ENCODE data around the gene CORIN. TPM values are rescaled to one million over a fixed set of nuclear protein-coding genes. Genes with fewer than 3 reads are reported as not detected.

Gene CORIN
- total and polyA plus RNA-seq, 2 of the 4 experiments (the other 2 are of a cell fraction), result 20.3 to 24.7 TPM

GRCh38 chr4:47642191-47642830, 195.6 kb downstream of the CORIN start:
- dilution Hi-C loops (cut with HindIII; ENCODE audit: low sequenced_read_pairs, unreplicated experiment), result no loop called here

More at GRCh38 chr4:47642191-47642830, 195.6 kb downstream of the CORIN start:
- Histone ChIP-seq H3K56ac (ENCODE audit: extremely low read depth, insufficient read depth, low read length) (no peak overlapping the region), H3K79me1 (ENCODE audit: low read depth in 1 of 2, low read length in 2 of 2) (no peaks in the 10 kb centered on the region), H3K23ac (ENCODE audit: low read depth, low read length) (no peak overlapping the region), H3K36me3 (ENCODE audit: control insufficient read depth, insufficient read depth, low read length) (no peaks in the 10 kb centered on the region), H3K27me3 (ENCODE audit: control insufficient read depth, insufficient read depth, low read length) (no peaks in the 10 kb centered on the region), H2AK9ac (replicated peaks; ENCODE audit: low read depth, low read length, poor library complexity) (no peak overlapping the region), H3K4ac (ENCODE audit: low read depth, low read length) (no peak overlapping the region), H2AFZ (replicated peaks; ENCODE audit: low read length, poor library complexity) (no peak overlapping the region), H3K9ac (ENCODE audit: low read depth, low read length) (no peak overlapping the region), H2BK20ac (ENCODE audit: low read depth, low read length) (no peak overlapping the region), H2AK5ac (ENCODE audit: low read depth, low read length) (no peak overlapping the region), H3K14ac (replicated peaks; ENCODE audit: low read depth, low read length) (no peak overlapping the region), H4K5ac (ENCODE audit: low read depth, low read length) (no peak overlapping the region), H3K4me3 (ENCODE audit: insufficient read depth, low read depth, low read length) (no peak overlapping the region), H3K4me1 (ENCODE audit: control insufficient read depth, insufficient read depth, low read length) (peaks cover 2% of the 10 kb centered on the region; the same call in 1 of the 2 replicates), H3K9me1 (ENCODE audit: insufficient read depth, low read length) (no peaks in the 10 kb centered on the region), H4K20me1 (ENCODE audit: insufficient read depth, low read length) (no peaks in the 10 kb centered on the region), H2BK120ac (ENCODE audit: low read depth, low read length) (no peak overlapping the region), H4K8ac (ENCODE audit: low read depth in 2 of 2, low read length in 2 of 2) (no peak overlapping the region), H3K18ac (ENCODE audit: low read depth, low read length) (no peak overlapping the region), H2BK5ac (ENCODE audit: low read depth, low read length, poor library complexity, severe bottlenecking) (no peak overlapping the region), H3K27ac (ENCODE audit: insufficient read depth, low read length) (no peak overlapping the region), H4K91ac (ENCODE audit: insufficient read depth, low read depth, low read length) (no peak overlapping the region), H3K9me3 (ENCODE audit: control insufficient read depth, insufficient read depth, low read length) (no peaks in the 10 kb centered on the region), H3K4me2 (ENCODE audit: low read depth, low read length) (no peak overlapping the region), H2BK15ac (ENCODE audit: low read depth, low read length) (no peak overlapping the region)
- in situ Hi-C loops (cut with MboI; ENCODE audit: low sequenced_read_pairs) (no loop called here), intact Hi-C loops (cut with micrococcal nuclease) (no loop called here)
- DNase-seq (no peak), ATAC-seq (ENCODE audit: low read depth) (no peak)
- ChIA-PET POLR2A (ENCODE audit: unreplicated experiment) (no interaction called here), CTCF (no interaction called here)
- no TSS peak for BruUV-seq (replicated peaks)
- no CpG with 5 or more reads among the region's 6 CpGs for WGBS, 2 experiments (ENCODE audit: extremely low coverage in 2 of 2, insufficient read length in 1 of 2)
- TF ChIP-seq RAD21 (IDR thresholded peaks at IDR 0.05; ENCODE audit: low read length) (no peak), SMC3 (IDR thresholded peaks at IDR 0.05; ENCODE audit: low read depth, low read length) (no peak), POLR2A (IDR thresholded peaks at IDR 0.05; ENCODE audit: low read depth, low read length) (no peak), ELK1 (IDR thresholded peaks at IDR 0.05; ENCODE audit: borderline replicate concordance, low read depth, low read length) (no peak), RCOR1 (IDR thresholded peaks at IDR 0.05; ENCODE audit: insufficient replicate concordance, low read length) (no peak), FOS (IDR thresholded peaks at IDR 0.05; ENCODE audit: low read depth, low read length) (no peak), CHD1 (IDR thresholded peaks at IDR 0.05; ENCODE audit: low read depth, low read length) (no peak), MAZ (IDR thresholded peaks at IDR 0.05; ENCODE audit: borderline replicate concordance, low read depth, low read length) (no peak), BHLHE40 (IDR thresholded peaks at IDR 0.05; ENCODE audit: low read depth, low read length) (no peak)
- TF ChIP-seq, protein P1, sequence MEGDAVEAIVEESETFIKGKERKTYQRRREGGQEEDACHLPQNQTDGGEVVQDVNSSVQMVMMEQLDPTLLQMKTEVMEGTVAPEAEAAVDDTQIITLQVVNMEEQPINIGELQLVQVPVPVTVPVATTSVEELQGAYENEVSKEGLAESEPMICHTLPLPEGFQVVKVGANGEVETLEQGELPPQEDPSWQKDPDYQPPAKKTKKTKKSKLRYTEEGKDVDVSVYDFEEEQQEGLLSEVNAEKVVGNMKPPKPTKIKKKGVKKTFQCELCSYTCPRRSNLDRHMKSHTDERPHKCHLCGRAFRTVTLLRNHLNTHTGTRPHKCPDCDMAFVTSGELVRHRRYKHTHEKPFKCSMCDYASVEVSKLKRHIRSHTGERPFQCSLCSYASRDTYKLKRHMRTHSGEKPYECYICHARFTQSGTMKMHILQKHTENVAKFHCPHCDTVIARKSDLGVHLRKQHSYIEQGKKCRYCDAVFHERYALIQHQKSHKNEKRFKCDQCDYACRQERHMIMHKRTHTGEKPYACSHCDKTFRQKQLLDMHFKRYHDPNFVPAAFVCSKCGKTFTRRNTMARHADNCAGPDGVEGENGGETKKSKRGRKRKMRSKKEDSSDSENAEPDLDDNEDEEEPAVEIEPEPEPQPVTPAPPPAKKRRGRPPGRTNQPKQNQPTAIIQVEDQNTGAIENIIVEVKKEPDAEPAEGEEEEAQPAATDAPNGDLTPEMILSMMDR (conservative IDR thresholded peaks at IDR 0.05; ENCODE audit: low read depth, low read length), result no peak
